Fibroblast of villous mesenchyme (primary cell): Measurements from ENCODE around the gene PIBF1. TPM values are rescaled to one million over a fixed set of nuclear protein-coding genes. Genes with fewer than 3 reads are reported as not detected.
"Not testable (repeated sequence)": the region's sequence is repeated elsewhere in the genome, so short reads cannot be mapped to it uniquely, and the experiment has no call there.

ENCODE experiments used
- DNase-seq: peaks from one replicate; pipeline ENCODE4 v3.0.0-alpha.2; 2010; ENCODE audit warnings: low read depth
- H3K4me3 ChIP-seq: 2 replicates; pipeline ENCODE4 v1.5.1; 2011; ENCODE audit warnings: low read depth, mild to moderate bottlenecking, low read length
- CTCF ChIP-seq: IDR thresholded peaks from 2 replicates; pipeline ENCODE4 v1.5.1; 2012; ENCODE audit warnings: low read depth, mild to moderate bottlenecking, low read length; ENCODE audit not compliant: insufficient read depth
- total RNA-seq: library from RNA; depleted of rRNA; stranded (reverse); fragments of >200 nt; gene quantifications from 2 replicates; pipeline ENCODE4 v1.2.3, GENCODE V29; 2012

PIBF1 gene
- total RNA-seq, 1 donor, result 25.0 TPM

DNA sequence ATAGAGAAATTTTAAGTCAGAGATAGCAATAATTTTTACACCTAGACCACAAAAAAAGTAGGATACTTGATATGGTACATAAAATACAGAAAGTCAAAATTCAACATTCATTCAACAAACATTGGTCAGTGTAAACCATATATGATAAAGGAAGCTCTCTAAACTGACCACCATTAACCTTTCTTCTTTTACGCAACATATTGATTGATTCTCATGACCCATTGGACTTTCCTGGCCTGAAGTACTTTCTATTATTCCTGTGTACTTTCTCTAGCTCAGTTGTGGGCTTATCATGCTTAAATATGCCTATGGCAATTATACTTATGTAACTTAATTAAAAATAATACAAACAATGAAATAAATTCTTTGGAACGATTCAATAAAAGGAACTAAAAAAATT, 10.7 kb downstream of the PIBF1 start:
- H3K4me3 ChIP-seq, result no peak overlapping the region
- no peak for DNase-seq
- no peak for TF ChIP-seq CTCF

GRCh38 chr13:72798817-72799216, 16.9 kb downstream of the PIBF1 start:
- H3K4me3 ChIP-seq, result no peak overlapping the region
- no peak for DNase-seq
- TF ChIP-seq CTCF, result no peak

DNA sequence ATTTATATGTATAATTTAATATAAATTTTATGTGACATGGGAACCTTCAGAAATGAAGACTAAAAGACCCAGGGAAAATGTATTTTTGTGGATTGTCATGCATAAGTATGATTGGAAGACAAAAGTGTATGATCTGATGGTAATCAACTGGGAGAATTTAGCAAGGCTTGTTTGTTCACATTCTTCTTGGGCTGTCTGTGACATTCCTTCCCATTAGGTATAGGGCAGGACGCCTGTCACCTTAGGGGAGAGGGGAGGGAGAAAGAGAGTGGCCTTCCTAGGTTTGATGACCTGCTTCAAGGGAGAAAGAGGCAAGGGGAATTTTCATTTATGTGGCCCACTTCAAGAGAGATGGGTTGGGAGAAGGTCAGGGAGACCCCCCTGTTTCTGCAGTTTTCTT, 22.4 kb downstream of the PIBF1 start:
- no peak for TF ChIP-seq CTCF
- no peak for DNase-seq
- H3K4me3 ChIP-seq, result no peak overlapping the region

GRCh38 chr13:72805676-72806346, 23.9 kb downstream of the PIBF1 start:
- peak; percentile 37 for DNase-seq
- H3K4me3 ChIP-seq, result no peak overlapping the region
- no peak for TF ChIP-seq CTCF

DNA sequence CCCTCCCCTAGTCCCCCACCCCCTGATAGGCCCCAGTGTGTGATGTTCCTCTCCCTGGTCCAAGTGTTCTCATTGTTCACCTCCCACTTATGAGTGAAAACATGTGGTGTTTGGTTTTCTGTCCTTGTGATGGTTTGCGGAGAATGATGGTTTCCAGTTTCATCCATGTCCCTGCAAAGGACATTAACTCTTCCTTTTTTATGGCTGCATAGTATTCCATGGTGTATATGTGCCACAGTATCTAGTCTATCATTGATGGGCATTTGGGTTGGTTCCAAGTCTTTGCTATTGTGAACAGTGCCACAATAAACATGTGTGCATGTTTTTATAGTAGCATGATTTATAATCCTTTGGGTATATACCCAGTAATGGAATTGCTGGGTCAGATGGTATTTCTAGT, 24.6 kb downstream of the PIBF1 start:
- not testable (repeated sequence) for H3K4me3 ChIP-seq, DNase-seq

DNA sequence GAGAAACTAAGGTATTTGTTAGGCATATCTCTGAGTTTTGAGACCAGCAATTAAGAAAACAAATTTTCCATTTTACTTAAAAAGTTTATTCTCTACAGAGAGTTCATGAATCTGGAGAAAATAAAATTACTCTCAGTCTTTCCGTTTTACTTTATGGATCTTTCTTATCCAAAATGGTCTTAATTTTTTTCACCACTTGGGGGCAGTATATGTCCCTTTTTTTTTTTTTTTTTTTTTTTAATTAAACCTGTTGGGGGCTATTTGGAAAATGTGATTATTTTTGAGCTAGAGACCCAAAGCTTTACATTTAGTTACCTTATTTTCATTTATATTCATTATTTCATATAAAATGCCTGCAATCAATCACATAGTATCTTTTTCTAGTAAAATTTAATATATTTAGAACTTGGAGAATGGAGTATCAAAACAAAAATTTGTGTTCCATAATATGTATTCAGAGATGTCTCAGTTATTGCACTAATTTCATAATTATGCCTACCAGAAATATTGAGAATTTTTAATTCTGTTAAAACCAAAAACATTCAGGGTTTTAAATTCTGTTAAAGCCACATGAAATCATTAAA, 27.1 kb downstream of the PIBF1 start:
- peak; percentile 27 for DNase-seq
- H3K4me3 ChIP-seq, result no peak overlapping the region
- peak; percentile 42 for TF ChIP-seq CTCF

DNA sequence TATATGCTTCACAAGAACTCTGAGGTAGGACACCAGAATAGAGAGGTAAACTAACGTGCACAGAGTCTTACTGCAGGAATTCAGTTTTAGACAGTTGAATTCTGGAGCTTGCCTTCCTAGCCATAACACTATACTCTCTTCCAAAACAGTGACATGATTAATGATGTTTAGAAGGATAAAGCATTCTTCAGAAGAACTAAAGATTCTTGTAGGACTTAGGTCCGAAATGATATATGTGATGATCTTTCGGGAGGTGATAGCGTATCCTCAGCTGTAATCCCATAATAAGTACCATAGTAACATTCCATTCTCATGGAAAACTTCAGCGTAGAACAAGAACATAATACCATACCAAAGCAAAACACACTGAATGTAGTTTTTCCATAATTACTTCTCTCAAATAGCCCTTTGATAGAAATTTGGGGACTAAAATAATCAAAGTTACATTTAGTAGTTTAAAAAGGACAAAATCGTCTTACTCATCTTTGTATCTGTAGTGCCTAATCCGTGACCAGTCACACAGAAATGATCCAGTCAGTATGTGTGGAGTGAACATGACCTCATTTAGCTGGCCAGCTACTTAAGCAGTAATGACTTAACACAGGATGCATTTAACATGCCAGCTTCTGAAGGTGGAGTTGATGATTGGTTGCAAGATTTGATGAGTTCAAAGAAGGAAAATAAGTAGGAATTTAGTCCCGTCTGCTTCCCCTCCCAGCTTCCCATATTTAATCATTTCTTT, 38.4 kb downstream of the PIBF1 start:
- H3K4me3 ChIP-seq, result no peak overlapping the region
- TF ChIP-seq CTCF, result no peak
- peak; percentile 79 for DNase-seq
